Posterior vena cava (tissue), 2 donors: ENCODE data around the gene MED26. TPM values are rescaled to one million over a fixed set of nuclear protein-coding genes. Genes with fewer than 3 reads are reported as not detected.

Experiments used
- DNase-seq: peaks from one replicate; pipeline ENCODE4 v3.0.0-alpha.2; 2020; ENCODE audit warnings: low spot score
- intact Hi-C, 2 donors: fragments of 100-400 bp; cut with DNase I; formaldehyde crosslinking; loops; one replicate each; pipeline versions ENCODE4 v1.14.1 to v1.14.2; 2022 to 2023
- total RNA-seq, 2 donors: library from RNA; stranded (reverse); fragmentation: NEBNext Ultra II Directional; extraction: Animal tissue kit (Norgen Biotek cat#: 25700); gene quantifications; one replicate each; pipeline ENCODE4 v1.2.1, GENCODE V29; 2021
- donor health status: DM: yes; HTN: yes; CAD: no.
- donor health status: DM: yes; HTN: yes; CAD: no.

Gene MED26
- total RNA-seq, 2 donors from 2014 or later: 5.9 to 6.1 TPM

DNA sequence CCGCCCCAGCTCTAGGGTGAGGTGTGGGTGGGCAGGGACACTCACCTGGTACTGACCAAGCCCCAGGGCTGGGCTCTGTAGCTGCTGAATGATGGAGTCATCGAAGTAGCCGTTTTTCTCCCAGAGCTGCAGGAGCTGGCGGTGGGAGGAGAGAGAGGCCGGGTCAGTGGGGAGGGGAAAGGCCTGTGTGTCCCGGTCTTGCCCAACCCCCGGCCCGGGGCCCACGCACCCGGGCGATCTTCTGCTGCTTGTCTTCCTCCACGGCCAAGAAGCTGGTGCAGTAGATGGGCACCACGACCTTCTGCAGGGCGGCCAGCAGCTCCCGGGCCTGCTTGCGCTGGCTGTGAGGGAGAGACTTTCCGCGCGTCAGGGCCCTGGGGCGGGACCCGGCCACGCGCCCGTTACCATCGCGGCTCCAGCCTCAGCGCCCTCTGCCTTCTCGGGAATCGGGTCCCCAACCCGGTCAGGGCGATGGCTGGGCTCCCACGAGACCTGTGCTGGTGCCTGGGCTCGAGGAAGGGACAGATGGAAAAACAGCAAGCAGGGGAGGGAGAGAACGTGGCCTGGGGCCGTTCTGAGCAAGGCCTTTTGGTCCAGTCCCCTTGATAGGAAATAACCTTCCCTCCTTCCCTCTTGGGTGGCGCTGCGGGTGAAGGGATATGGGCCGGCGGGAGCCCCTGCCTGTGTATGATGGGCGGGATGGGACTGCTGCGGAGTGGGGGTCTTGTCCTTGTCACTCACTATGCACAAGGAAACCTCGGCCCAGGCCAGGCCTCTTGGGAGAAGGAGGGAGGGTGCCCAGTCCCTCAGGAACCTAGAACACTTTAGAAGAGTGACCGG, 97.2 kb downstream of the MED26 start:
- intact Hi-C loops: no loop called here

DNA sequence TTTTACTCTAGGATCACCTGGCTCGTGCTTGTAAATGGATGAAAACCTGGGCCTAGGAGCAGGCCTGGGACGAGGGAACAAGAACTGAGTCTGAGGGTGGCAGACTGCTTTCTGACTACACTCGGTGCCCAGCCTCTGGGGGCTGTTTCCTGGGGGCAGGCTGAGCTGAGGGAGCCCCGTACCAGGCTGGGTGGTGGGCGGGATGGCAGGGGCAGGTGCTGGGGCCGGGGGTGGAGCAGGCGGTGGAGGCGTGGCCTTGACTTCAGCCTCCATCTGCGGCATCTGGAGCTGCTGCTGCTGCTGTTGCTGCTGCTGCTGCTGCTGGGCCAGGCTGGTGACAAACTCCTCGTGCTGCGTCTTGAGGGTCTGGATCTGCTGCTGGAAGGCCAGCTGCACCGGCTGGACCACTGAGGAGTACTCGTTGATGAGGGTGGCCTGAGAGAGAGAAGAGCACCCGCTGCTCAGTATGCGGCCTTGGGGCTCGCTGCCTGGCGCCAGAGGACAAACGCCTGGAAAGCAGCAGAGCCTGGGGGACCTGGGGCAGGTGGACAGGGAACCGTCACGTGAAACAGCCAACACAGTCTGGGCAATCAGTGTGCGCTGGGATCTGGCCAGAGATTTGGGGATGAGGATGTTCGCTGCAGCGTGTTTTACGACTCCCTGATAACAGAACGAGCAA, 98.4 kb downstream of the MED26 start:
- DNase-seq: no peak

More for the DNA sequence above, 97.2 kb downstream of the MED26 start:
- DNase-seq: no peak

DNA sequence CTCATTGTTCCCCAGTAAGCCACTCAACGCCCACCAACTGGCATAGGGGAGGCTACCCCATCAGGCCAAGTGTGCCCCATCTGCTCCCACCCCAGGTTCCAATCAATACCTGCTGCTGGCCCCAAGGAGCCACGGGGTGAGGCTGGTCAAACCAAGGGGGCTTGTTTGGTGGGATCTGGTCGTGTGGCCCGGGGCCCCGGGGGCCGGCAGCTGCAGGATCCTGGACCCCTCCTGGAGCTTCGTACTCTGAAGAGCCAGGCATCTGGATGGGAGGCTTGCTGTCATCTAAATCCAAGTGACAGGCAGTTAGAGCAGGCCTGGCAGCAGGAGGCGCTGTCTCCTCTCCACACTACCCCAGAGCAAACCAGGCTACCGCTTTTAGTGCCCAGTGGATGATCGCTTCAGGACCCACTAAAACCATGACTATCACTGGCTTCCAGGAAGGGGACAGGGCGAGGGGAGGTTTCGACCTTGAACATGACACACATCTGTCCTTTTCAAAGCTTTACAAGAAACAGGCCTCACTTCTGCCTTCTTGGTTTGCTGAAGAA, 100.0 kb downstream of the MED26 start:
- intact Hi-C loops: loop anchor here in 1 of 2 donors (5.0 kb wide), 1 partner anchor 179 kb away; no protein-coding TSS in a partner anchor

More for the DNA sequence above, 98.4 kb downstream of the MED26 start:
- intact Hi-C loops: loop anchor here in 1 of 2 donors (5.0 kb wide), 1 partner anchor 178 kb away; no protein-coding TSS in a partner anchor

DNA sequence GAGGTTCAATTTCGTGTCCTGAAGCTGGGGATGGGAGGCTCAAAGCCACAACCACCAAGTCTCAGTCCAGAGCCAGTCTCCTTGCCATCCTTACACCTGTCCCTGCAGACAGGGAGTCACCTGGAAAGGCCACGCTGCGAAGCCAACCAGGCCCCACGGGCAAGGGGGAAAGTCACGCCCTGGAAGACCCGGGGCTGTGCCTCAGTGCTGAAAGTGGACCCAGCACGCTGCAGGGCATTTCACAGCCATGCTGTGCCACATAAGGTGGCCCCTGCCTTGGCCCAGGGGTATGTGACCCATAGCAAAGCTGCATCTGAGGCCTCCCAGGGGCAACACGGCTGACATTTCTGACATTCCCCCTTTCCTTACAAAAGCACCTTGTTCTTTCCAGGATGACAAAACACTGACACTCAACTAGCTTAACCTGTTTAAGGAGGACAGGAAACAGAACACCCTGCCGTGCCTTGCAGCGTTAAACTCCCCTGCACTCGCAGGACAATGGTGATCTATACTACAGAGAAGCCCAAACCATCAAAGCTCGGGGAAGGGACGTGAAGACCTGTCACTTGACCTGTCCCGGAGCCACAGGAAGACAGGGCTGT, 100.6 kb downstream of the MED26 start:
- intact Hi-C loops: loop anchor here in 1 of 2 donors (5.0 kb wide), 1 partner anchor 180 kb away; no protein-coding TSS in a partner anchor
- no peak for DNase-seq

More for the DNA sequence above, 100.0 kb downstream of the MED26 start:
- no peak for DNase-seq

DNA sequence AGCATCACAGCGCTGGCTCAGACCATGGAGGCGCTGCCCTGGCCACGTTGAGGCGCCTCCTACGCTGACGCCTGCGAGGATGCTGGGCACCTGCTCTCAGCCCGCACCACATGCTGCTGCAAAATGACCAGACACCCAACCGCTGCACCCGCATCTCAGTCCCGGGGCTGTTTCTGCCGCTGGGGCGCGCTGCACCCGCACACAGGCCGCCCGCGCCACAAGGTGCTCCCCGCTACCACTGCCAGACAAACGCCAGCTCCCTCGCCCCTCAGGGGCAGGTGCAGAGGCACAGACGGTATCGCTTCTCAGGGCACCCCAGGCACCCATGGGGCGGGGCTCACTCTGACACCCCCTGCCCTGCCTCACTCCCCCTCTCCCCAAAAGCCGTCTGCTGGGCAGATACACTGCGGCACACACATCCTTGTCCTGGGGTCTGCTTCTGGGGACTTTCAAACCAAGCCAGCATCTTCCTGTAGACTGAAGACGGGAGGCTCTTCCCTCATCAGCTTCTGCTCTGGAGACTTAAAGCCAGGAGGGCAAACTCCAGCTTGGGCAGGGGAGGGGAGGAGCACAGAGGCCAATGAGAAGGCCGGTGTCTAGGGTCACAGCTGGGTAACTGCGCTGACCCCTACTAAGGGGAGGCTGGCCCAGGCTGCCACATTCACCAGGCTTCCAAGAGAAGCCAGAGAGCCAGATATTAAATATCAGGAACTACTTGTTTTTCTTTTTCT, 102.1 kb downstream of the MED26 start:
- no peak for DNase-seq
- intact Hi-C loops: loop anchor here in 1 of 2 donors (5.0 kb wide), 1 partner anchor 181 kb away; no protein-coding TSS in a partner anchor

DNA sequence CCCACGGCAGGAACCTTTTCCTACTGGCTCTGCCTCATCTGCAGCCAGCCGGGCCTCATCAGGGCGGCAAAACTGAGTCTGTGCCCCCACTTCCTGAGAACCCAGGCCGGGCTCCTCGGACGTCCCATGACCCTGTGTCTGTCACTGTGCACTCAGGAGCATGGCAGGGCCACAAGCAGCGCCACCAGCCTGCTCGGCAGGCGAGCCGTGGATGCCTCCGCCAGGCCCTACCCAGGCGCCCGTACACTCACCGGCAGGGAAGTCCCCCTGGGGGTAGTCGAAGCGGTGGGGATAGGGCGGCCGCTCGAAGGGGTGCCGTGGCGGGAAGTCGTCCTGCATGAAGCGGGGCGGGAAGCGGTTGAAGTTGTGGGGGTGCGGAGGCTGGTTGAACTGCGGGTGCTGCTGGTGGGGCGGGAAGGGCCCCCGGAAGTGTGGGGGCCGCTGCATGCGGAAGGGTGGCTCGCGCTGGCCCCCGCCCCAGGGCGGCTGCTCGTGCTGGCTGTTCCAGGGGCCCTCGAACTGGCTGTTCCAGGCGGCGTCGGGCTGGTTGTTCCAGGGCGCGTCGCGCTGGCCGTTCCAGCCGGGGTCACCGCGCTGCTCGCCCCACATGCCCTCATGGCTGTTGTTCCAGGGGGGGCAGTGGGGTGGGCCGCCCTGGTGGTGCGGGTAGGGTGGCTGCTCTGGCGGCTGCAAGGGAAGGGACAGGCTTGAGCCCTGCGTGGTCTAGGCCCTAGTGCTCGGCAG, 102.8 kb downstream of the MED26 start:
- DNase-seq: no peak
- intact Hi-C loops: loop anchor here in 1 of 2 donors (5.0 kb wide), 1 partner anchor 182 kb away; no protein-coding TSS in a partner anchor

Other genes with a start within 250 kb of the MED26 start
- 10 to 100 TPM; 33.0 to 36.4 TPM for gene EPS15L1, start 156.2 kb downstream of the MED26 start, total RNA-seq
- gene CALR3, start 132.0 kb downstream of the MED26 start, total RNA-seq: not detected
- 1 to 10 TPM; 4.2 to 4.6 TPM for gene C19orf44, start 131.8 kb downstream of the MED26 start, total RNA-seq
- 10 to 100 TPM; 21.4 to 23.6 TPM for gene CHERP, start 85.8 kb downstream of the MED26 start, total RNA-seq
- 10 to 100 TPM; 30.8 to 33.6 TPM for gene SLC35E1, start 55.8 kb downstream of the MED26 start, total RNA-seq
- 10 to 100 TPM; 42.4 to 61.8 TPM for gene SMIM7, start 31.9 kb upstream of the MED26 start, total RNA-seq
- gene TMEM38A, start 32.9 kb upstream of the MED26 start, total RNA-seq: 1 to 10 TPM; 1.9 to 3.5 TPM
- under 1 TPM; 0.05 TPM for gene NWD1, start 91.6 kb upstream of the MED26 start, total RNA-seq
- 10 to 100 TPM; 34.6 to 36.5 TPM for gene SIN3B, start 201.2 kb upstream of the MED26 start, total RNA-seq